Stimulated activated CD8-positive, alpha-beta memory T cell treated with anti-CD3 and anti-CD28 coated beads, Interleukin-7, amount 100 ng/mL, for 48 hours (primary cell): Measurements from ENCODE around the gene LEAP2.

ENCODE experiments used
- DNase-seq, 2 donors: peaks; one replicate each; pipeline ENCODE4 v3.0.0-alpha.2; 2020; ENCODE audit warnings: low read depth in 1 of 2; ENCODE audit errors: extremely low read depth in 1 of 2

The LEAP2 gene

GRCh38 chr5:132876020-132876759, 2.7 kb downstream of the LEAP2 start:
- no peak for DNase-seq

- no peak for DNase-seq
Observed at GRCh38 chr5:132877466-132877865, 4.0 kb downstream of the LEAP2 start.

- DNase-seq = no peak
Observed at GRCh38 chr5:132877938-132878337, 4.5 kb downstream of the LEAP2 start.

- DNase-seq = no peak
Observed at GRCh38 chr5:132883261-132883834, 9.9 kb downstream of the LEAP2 start.

GRCh38 chr5:132884548-132884947, 11.1 kb downstream of the LEAP2 start:
- DNase-seq = no peak

- no peak for DNase-seq
Observed at GRCh38 chr5:132886064-132886823, 12.8 kb downstream of the LEAP2 start.

- DNase-seq = no peak
Observed at GRCh38 chr5:132887283-132887682, 13.8 kb downstream of the LEAP2 start.

- DNase-seq = no peak
Observed at GRCh38 chr5:132889501-132889900, 16.0 kb downstream of the LEAP2 start.

- DNase-seq = no peak
Observed at GRCh38 chr5:132890817-132891216, 17.3 kb downstream of the LEAP2 start.

GRCh38 chr5:132895719-132896305, 22.3 kb downstream of the LEAP2 start:
- no peak for DNase-seq

- DNase-seq = no peak
Observed at GRCh38 chr5:132896685-132897084, 23.2 kb downstream of the LEAP2 start.

GRCh38 chr5:132898094-132898493, 24.6 kb downstream of the LEAP2 start:
- DNase-seq = no peak

GRCh38 chr5:132901036-132901435, 27.6 kb downstream of the LEAP2 start:
- DNase-seq = no peak

GRCh38 chr5:132901730-132902129, 28.3 kb downstream of the LEAP2 start:
- no peak for DNase-seq

- DNase-seq = no peak
Observed at GRCh38 chr5:132905938-132906337, 32.5 kb downstream of the LEAP2 start.

- no peak for DNase-seq
Observed at GRCh38 chr5:132907161-132907560, 33.7 kb downstream of the LEAP2 start.

GRCh38 chr5:132909702-132910101, 36.2 kb downstream of the LEAP2 start:
- DNase-seq = no peak

- no peak for DNase-seq
Observed at GRCh38 chr5:132915681-132916080, 42.2 kb downstream of the LEAP2 start.

GRCh38 chr5:132916086-132916485, 42.6 kb downstream of the LEAP2 start:
- no peak for DNase-seq
